ENCODE measurements around the gene SLC5A4. TPM values are rescaled to one million over a fixed set of nuclear protein-coding genes. Genes with fewer than 3 reads are reported as not detected.

The SLC5A4 gene
- total RNA-seq, 1 experiment from 2014 or later: not detected

DNA sequence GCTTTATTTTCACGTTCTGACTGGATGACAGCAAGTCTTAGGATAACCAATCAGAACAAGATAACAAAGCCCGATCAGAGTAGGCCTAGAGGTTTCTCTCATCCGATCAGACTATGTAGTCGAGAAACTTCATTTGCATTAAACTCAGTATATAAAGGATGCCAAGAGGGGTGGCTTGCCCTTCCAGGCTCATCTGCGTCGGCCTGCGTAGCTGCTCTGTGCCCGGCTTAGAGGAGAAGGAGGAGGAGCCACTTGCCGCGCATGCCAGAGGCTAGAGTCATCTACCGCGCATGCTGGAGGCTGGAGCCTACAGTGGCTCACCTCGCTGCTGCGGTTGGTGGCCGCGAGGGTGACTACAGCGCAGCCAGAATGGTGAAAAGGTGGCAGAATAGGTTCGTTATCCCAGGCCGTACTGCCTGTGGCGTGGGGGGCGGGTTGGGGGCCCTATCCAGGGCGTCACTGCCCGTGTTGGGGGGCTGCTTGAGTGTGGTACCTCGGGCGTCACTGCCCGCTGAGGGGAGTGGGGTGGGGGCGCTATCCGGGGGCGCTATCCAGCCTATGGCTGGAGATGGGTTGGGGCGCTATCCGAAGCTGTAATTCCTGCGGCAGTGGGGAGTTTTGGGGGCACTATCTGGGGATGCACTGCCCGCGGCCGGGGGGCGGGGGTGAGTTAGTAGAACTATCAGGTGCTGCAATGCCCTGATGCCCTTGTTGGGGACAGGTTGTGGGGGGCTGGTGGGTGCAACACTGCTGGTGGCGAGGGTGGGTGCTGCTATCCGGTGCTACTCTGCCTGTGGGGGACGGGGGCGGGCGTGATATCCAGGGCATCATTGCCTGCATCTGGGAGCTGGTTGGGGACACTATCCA lies 50.1 kb downstream of the SLC5A4 start, which contains the start of gene RFPL2:
Gene RFPL2, minus strand, starts transcription at position 218 of the 867 bp plus-strand sequence. CDS start 2,622 bp downstream, outside the sequence.
- POLR2A ChIA-PET (ENCODE audit: unreplicated experiment): no interaction called here
- H3K9me2 ChIP-seq (replicated peaks; ENCODE audit: low read length): no peaks in the 10 kb centered on the region
- CTCF ChIA-PET: no interaction called here
- BruUV-seq (replicated peaks): no TSS peak
- DNase-seq (no peak), ATAC-seq (no peak)
- no peak within 1 kb of the TSS for H3K4me3 ChIP-seq (ENCODE audit: low read length)
- H3F3A ChIP-seq (ENCODE audit: low read length, unreplicated experiment): no peaks in the 10 kb centered on the region
- intact Hi-C loops (cut with micrococcal nuclease): loop anchor here (5.0 to 10.0 kb wide), 2 partner anchors 103 to 270 kb away; partner anchors contain the start of gene FBXO7
- TF ChIP-seq EZH2phosphoT487 (IDR thresholded peaks at IDR 0.05; ENCODE audit: borderline replicate concordance, low read length): no peak
- TF ChIP-seq, protein P1, sequence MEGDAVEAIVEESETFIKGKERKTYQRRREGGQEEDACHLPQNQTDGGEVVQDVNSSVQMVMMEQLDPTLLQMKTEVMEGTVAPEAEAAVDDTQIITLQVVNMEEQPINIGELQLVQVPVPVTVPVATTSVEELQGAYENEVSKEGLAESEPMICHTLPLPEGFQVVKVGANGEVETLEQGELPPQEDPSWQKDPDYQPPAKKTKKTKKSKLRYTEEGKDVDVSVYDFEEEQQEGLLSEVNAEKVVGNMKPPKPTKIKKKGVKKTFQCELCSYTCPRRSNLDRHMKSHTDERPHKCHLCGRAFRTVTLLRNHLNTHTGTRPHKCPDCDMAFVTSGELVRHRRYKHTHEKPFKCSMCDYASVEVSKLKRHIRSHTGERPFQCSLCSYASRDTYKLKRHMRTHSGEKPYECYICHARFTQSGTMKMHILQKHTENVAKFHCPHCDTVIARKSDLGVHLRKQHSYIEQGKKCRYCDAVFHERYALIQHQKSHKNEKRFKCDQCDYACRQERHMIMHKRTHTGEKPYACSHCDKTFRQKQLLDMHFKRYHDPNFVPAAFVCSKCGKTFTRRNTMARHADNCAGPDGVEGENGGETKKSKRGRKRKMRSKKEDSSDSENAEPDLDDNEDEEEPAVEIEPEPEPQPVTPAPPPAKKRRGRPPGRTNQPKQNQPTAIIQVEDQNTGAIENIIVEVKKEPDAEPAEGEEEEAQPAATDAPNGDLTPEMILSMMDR (conservative IDR thresholded peaks at IDR 0.05; ENCODE audit: low read depth, low read length): no peak
- TF ChIP-seq EZH2 (IDR thresholded peaks at IDR 0.05; ENCODE audit: low read length, unreplicated experiment): no peak
- H3K4me2 ChIP-seq (ENCODE audit: low read length): no peak within 1 kb of the TSS
- no peaks in the 10 kb centered on the region for H3K27me3 ChIP-seq (ENCODE audit: low read length)
- H2AFZ ChIP-seq (ENCODE audit: low read length): no peak within 1 kb of the TSS
- H3K9me3 ChIP-seq (ENCODE audit: low read length): no peaks in the 10 kb centered on the region
- H3K79me2 ChIP-seq (ENCODE audit: low read length): no peaks in the 10 kb centered on the region
- no peaks in the 10 kb centered on the region for H4K20me1 ChIP-seq (ENCODE audit: low read length)
- no peak within 1 kb of the TSS for H3K27ac ChIP-seq (ENCODE audit: low read length)
- no peak within 1 kb of the TSS for H3K9ac ChIP-seq (ENCODE audit: low read length)
- H3K36me3 ChIP-seq (ENCODE audit: low read depth, low read length): no peaks in the 10 kb centered on the region
- H3K4me1 ChIP-seq (ENCODE audit: insufficient read depth, low read length): no peaks in the 10 kb centered on the region

DNA sequence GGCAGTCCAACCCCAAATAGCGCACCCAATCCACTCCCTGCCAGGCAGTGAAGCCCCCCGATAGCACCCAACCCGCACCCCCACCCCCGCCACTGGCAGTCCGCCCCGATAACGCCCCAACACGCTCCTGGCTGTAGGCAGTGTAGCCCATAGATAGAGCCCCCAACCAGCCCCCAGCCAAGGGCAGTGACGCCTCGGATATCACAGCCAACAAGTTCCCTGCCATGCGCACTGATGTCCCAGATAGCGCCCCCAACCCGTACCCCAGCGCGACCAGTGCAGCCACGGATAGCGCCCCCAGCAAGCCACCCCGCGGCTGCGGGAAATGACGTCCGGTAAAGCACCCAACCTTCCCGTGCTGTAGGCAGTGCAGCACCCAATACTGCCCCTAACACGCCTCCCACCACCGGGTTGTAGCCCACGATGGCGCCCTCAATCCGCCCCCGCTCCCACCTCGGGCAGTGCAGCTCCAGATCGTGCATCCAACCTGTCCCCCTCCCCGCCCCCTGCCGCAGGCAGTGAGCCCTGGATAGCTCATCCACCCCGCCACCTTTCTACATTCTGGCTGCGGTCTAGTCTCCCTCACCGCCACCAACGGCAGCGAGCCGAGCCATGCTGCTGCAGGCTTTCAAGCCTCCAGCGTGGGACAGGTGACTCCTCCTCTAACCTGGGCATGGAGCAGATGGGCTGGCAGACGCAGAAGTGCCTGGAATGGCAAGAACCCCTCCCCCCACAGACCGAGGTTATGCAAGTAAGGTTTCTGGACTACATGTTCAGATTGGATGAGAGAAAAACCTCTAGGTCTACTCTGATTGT lies 50.9 kb downstream of the SLC5A4 start:
- intact Hi-C loops (cut with micrococcal nuclease): loop anchor here (10.0 kb wide), 1 partner anchor 271 kb away; the partner anchor contains the start of gene FBXO7
- no peak overlapping the region for H3K4me3 ChIP-seq (ENCODE audit: low read length)
- no peak overlapping the region for H3K4me2 ChIP-seq (ENCODE audit: low read length)
- ChIA-PET POLR2A (ENCODE audit: unreplicated experiment) (no interaction called here), CTCF (no interaction called here)
- DNase-seq (no peak), ATAC-seq (no peak)
- no TSS peak for BruUV-seq (replicated peaks)
- TF ChIP-seq EZH2phosphoT487 (IDR thresholded peaks at IDR 0.05; ENCODE audit: borderline replicate concordance, low read length): no peak
- TF ChIP-seq, protein P1 (conservative IDR thresholded peaks at IDR 0.05; ENCODE audit: low read depth, low read length): no peak
- H4K20me1 ChIP-seq (ENCODE audit: low read length): no peaks in the 10 kb centered on the region
- no peaks in the 10 kb centered on the region for H3K9me3 ChIP-seq (ENCODE audit: low read length)
- H3K36me3 ChIP-seq (ENCODE audit: low read depth, low read length): no peaks in the 10 kb centered on the region
- no peak overlapping the region for H3K9ac ChIP-seq (ENCODE audit: low read length)
- no peaks in the 10 kb centered on the region for H3F3A ChIP-seq (ENCODE audit: low read length, unreplicated experiment)
- H2AFZ ChIP-seq (ENCODE audit: low read length): no peak overlapping the region
- H3K4me1 ChIP-seq (ENCODE audit: insufficient read depth, low read length): no peaks in the 10 kb centered on the region
- no peaks in the 10 kb centered on the region for H3K79me2 ChIP-seq (ENCODE audit: low read length)
- H3K9me2 ChIP-seq (replicated peaks; ENCODE audit: low read length): no peaks in the 10 kb centered on the region
- H3K27me3 ChIP-seq (ENCODE audit: low read length): no peaks in the 10 kb centered on the region
- H3K27ac ChIP-seq (ENCODE audit: low read length): no peak overlapping the region

Measured in PC-3 (cell line).